HG02973 (cell line): ENCODE results near the gene NEBL.
"Not testable (repeated sequence)": the region's sequence is repeated elsewhere in the genome, so short reads cannot be mapped to it uniquely, and the experiment has no call there.

Experiments
- ATAC-seq: cut with Tn5 transposase; IDR thresholded peaks from one replicate; pipeline ENCODE4 v1.9.1; 2021; ENCODE audit warnings: moderate library complexity; ENCODE audit not compliant: unreplicated experiment

NEBL gene, protein sequence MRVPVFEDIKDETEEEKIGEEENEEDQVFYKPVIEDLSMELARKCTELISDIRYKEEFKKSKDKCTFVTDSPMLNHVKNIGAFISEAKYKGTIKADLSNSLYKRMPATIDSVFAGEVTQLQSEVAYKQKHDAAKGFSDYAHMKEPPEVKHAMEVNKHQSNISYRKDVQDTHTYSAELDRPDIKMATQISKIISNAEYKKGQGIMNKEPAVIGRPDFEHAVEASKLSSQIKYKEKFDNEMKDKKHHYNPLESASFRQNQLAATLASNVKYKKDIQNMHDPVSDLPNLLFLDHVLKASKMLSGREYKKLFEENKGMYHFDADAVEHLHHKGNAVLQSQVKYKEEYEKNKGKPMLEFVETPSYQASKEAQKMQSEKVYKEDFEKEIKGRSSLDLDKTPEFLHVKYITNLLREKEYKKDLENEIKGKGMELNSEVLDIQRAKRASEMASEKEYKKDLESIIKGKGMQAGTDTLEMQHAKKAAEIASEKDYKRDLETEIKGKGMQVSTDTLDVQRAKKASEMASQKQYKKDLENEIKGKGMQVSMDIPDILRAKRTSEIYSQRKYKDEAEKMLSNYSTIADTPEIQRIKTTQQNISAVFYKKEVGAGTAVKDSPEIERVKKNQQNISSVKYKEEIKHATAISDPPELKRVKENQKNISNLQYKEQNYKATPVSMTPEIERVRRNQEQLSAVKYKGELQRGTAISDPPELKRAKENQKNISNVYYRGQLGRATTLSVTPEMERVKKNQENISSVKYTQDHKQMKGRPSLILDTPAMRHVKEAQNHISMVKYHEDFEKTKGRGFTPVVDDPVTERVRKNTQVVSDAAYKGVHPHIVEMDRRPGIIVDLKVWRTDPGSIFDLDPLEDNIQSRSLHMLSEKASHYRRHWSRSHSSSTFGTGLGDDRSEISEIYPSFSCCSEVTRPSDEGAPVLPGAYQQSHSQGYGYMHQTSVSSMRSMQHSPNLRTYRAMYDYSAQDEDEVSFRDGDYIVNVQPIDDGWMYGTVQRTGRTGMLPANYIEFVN

GRCh38 chr10:20897146-20897825, at the start of gene NEBL:
Gene NEBL (minus strand): TSS chr10:20897311. CDS start chr10:20897205, 106 bp downstream.
- no peak for ATAC-seq

GRCh38 chr10:20945546-20946332, 48.6 kb upstream of the NEBL start:
- no peak for ATAC-seq

DNA sequence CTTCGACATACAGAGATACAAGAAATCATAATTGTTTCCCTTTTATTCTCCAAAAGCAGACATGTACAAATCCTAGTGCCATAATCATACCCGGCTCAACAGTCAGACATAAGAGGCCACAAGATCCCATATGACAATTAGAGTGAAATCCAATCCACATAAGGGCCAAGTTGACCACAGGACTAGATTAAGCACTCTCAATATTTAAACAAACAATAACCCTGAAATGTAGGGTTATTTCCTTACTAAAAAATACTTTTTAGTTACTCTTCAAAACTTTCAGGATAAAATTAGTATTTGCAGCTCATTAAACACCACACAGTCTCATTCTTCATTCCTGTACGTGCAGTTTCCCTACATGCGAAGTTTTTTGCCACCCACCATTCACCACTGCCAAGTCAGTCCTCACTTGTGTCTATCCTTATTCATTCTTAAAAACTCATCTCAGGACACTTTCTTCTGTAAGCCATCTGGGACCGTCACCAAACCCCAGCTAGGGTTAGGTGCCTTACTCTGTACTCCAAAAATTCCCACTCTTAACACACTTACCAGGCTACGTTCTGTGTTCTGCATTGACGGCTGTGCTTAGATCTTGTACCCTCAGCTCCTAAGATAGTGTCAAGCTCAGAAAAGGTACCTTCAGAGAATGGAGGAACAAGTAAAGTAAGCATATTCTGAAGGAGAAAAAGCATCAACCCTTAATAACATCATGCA, 47.8 kb upstream of the NEBL start:
- no peak for ATAC-seq

- not testable (repeated sequence) for ATAC-seq
Measured at GRCh38 chr10:20939414-20939813, 42.3 kb upstream of the NEBL start.

- no peak for ATAC-seq
Measured at GRCh38 chr10:20936396-20936795, 39.3 kb upstream of the NEBL start.

- ATAC-seq, result no peak
Measured at GRCh38 chr10:20935931-20936330, 38.8 kb upstream of the NEBL start.

DNA sequence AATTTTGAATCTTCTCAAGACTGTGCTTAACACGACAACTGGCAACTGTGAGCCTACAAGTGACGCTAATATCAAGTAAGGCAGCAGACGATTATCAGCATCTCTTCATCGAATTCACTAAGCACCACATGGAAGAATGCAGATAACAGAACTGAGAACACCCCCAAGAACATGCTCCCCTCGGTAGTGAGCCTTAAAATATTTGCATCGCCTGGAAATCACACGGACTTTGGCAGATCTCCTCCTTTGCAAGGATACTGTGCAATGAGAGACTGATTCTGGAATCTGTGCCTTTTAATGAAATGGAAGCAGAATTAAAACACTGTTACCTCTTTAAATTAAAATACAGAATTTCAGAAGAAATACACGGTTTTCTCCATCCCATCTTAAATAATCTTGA, 38.2 kb upstream of the NEBL start:
- no peak for ATAC-seq

DNA sequence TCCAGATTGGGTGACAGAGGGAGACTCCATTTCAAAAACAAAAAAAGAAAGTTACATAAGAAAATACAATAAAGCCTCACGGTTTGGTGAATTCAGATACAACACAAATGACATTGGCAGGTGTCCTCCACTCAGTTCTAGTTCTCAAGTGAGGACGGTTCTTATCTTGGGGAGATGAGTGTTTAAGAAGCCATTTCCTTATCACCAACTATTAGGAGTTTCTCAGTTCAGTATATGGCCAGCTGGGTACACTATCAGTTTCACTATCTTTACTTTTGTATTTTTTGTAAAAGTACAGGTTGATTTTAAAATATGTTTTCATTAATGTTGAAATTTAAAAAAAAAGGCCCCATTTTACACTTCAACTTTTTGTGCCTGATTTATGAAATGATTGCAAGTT, 36.6 kb upstream of the NEBL start:
- ATAC-seq, result no peak

DNA sequence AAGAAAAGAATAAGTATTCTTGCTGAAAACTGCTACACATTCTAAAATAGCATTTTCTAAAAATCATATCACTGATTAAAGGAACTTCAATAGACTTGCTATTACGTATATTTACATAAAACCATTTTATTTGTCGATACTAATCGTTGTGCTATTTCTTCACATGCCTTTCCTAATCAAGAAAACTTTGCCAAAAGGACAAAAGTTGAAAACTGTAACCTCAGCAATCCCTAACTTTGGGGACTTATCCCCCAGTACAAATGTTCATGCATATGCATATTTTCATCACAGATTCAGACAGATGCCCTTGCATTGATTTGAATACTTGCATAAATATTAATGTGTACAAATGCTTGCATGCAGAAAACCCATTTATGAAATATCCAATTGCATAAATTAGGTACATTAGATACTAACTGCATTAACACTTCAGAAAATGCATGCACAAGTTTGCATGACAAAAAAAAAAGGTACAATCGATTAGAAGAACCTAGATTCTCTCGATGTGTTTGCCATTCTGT, 35.6 kb upstream of the NEBL start:
- no peak for ATAC-seq

DNA sequence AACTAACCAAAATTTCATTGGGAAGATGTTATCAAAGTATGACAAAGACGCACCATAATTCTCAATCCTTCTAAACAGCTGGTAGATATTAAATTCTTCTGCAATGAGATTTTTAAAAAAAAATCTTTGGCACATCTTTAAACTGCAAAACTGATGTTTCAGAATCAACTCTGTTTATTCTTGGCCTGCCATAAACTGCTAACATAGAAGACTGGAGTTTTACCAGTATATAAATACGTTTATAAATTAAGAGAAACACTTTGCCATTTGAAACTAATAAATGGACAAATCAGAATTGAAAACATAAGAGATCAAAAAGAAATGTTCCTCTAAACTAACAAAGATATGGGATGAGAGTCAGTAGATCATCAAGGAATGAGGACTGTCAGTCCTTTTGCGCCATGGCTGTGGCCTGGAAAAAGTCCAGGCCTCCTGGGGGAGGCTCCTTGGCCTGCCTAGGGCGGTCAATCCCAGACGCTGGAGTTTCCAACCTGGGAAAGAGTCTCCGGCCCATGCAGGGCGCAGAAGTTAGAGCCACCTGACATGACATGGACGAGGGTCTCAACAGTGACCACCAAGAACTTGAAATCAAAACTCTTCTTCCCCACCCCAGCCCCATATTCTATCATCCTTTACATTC, 34.2 kb upstream of the NEBL start:
- ATAC-seq, result no peak

DNA sequence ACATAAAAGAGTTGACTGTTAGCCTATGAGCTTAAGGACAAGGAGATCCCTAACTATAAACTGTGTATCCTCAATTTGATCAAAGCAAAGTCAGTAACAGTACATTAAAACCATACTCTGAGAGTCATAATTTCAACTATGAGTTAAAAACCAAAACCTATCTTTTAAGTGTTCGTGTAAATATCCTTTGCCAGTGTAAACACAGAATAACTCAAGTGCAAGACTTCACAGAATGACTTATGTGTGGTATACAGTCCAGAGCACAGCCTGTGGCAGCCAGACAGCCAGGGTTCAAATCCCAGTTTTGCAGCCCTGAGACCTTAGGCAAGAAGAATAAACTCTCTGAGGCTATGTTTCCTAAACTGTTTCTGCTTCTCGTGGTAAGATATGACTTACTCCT, 30.3 kb upstream of the NEBL start:
- no peak for ATAC-seq

DNA sequence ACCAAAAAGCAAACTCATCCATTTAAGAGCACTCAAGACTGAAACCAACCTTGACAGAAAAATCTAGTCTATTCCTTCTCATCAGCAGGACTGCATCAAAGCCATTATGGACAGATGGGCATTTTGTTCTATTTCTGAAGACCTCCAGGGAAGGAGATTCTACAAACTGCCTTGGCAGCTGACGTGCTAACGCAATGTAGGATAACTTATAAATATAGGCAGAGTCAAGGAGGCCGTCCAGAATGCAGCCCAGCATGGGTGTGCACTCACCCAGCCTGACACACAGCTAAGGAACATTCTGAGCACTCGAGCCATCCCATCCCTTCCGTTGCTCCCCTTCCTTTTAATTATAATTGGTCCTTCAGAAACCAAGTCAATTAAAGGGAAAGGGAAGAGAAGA, 25.3 kb upstream of the NEBL start:
- ATAC-seq, result no peak

- no peak for ATAC-seq
Measured at GRCh38 chr10:20922033-20922432, 24.9 kb upstream of the NEBL start.

- ATAC-seq, result no peak
Measured at GRCh38 chr10:20920061-20920460, 22.9 kb upstream of the NEBL start.

DNA sequence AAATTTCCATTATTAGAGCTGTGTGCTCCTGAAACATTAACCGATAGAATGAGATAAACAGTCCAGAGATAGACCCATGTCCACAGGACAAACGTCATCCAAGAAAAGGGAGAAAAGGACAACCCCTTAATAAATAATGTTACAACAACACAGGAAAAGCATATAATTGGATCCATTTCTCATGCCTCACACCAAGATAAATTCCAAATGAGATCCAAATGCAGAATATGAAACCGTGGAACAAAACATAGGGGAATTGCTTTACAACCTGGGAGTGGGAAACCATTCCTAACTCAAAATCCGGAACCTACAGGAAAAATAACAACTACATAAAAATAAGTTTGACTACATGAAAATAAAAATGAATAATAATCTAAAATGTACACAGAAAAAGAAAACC, 22.4 kb upstream of the NEBL start:
- ATAC-seq, result no peak

GRCh38 chr10:20916976-20917375, 19.9 kb upstream of the NEBL start:
- ATAC-seq, result no peak

DNA sequence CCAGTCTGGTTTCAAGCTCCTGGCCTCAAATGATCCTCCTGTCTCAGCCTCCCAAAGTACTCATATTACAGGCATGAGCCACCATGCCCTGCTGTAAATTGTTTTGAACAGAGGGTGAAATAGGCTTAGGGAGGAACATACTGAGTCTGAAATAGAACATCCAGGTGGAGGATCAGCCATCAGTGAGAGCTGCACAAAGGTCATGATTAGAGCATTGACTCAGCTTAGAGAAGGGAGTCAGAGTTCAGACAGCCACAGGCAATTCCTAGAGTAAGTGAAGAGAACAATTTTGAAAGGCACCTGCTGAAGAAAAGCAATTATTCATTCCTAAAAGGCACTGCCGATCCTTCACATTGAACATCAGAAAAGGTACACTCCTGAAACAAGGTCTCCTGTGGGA, 15.9 kb upstream of the NEBL start:
- no peak for ATAC-seq

DNA sequence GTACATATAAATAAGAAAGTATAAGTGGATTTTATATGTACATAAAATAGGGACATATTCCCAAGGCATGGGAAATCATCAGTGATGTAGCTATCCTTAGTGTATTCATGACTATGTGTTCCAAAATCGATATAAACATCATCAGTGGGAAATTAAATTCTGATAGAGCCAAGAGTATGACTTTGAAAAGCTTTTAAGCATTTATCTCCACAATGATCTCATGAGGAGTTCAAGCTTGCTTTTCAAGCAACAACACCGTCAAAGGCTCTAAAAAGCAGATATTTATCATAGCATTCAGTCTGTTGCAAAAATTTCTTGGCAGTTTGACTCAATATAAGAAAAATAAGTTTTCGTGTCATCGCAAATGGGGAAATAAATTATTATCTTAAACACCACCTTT, 14.5 kb upstream of the NEBL start:
- ATAC-seq, result no peak

GRCh38 chr10:20909801-20910200, 12.7 kb upstream of the NEBL start:
- ATAC-seq, result no peak
